Heart right ventricle (tissue), 16 donors: Measurements from ENCODE around the gene ASXL3. TPM values are rescaled to one million over a fixed set of nuclear protein-coding genes. Genes with fewer than 3 reads are reported as not detected.

ENCODE experiments used
- ATAC-seq, 8 donors: fragments of 200-7000 bp; cut with Tn5 transposase; one replicate each; pipeline ENCODE4 v1.9.1; 2020; ENCODE audit warnings: mild to moderate bottlenecking in 8 of 8, moderate library complexity in 8 of 8, moderate number of reproducible peaks in 1 of 8
- DNase-seq, 2 donors: peaks; one replicate each; pipeline ENCODE4 v3.0.0-alpha.2; 2020
- H3K27ac ChIP-seq, 10 donors: fragments of 200-600 bp; sonication (generic) in 2 of 10; one replicate each; pipeline versions ENCODE4 v1.5.0 to v1.8.0; 2020 to 2022; ENCODE audit warnings: mild to moderate bottlenecking in 3 of 10
- H3K27me3 ChIP-seq, 7 donors: fragments of 200-600 bp; one replicate each; pipeline ENCODE4 v1.8.0; 2021 to 2022; ENCODE audit warnings: mild to moderate bottlenecking in 2 of 7
- H3K36me3 ChIP-seq, 9 donors: fragments of 200-600 bp; sonication (generic) in 1 of 9; one replicate each; pipeline versions ENCODE4 v1.5.0 to v1.8.0; 2020 to 2022; ENCODE audit warnings: mild to moderate bottlenecking in 2 of 9
- H3K4me1 ChIP-seq, 9 donors: fragments of 200-600 bp; sonication (generic) in 1 of 9; one replicate each; pipeline versions ENCODE4 v1.5.0 to v1.8.0; 2020 to 2022; ENCODE audit warnings: mild to moderate bottlenecking in 4 of 9
- H3K4me3 ChIP-seq, 10 donors: fragments of 200-600 bp; sonication (generic) in 2 of 10; one replicate each; pipeline versions ENCODE4 v1.5.0 to v1.8.0; 2020 to 2022; ENCODE audit warnings: mild to moderate bottlenecking in 7 of 10, moderate library complexity in 2 of 10
- H3K9me3 ChIP-seq, 11 donors: fragments of 200-600 bp in 10 of 11; sonication (generic) in 2 of 11; one replicate each; pipeline versions ENCODE4 v1.5.0 to v1.8.0; 2013 to 2022; ENCODE audit warnings: mild to moderate bottlenecking in 2 of 11, control low read depth in 1 of 11, moderate library complexity in 1 of 11
- CTCF ChIP-seq, 9 donors: fragments of 200-600 bp; sonication (generic) in 2 of 9; IDR thresholded peaks; one replicate each; pipeline versions ENCODE4 v1.5.0 to v1.8.0; 2021 to 2022; ENCODE audit warnings: antibody characterized with exemption in 9 of 9, mild to moderate bottlenecking in 5 of 9, moderate library complexity in 1 of 9
- WGBS, 2 donors: extraction: QIAGEN DNeasy Blood & Tissue Kit; methylation state at CpG; one replicate each; pipeline ENCODE4 v1.1.7; 2013; ENCODE audit warnings: inconsistent platforms in 1 of 2; 5-methylcytosine and 5-hydroxymethylcytosine counted together
- intact Hi-C, 10 donors: fragments of 100-400 bp; cut with DNase I; formaldehyde crosslinking; loops; one replicate each; pipeline versions ENCODE4 v1.11.1 to v1.14.2; 2022
- polyA plus RNA-seq, 2 donors: library from polyadenylated mRNA; stranded (reverse); fragments of 200-250 nt; gene quantifications; one replicate each; pipeline ENCODE4 v1.2.3, GENCODE V29; 2013
- total RNA-seq, 10 donors: library from RNA; stranded (reverse); fragmentation: NEBNext Ultra II Directional in 3 of 10; extraction: Animal tissue kit (Norgen Biotek cat#: 25700) in 3 of 10; gene quantifications; one replicate each; pipeline versions ENCODE4 v1.2.1 to v1.2.4, GENCODE V29; 2021 to 2023
- donor health status: Arrhythmogenic right ventricular cardiomyopathy.
- donor health status: ischemic (EF 13 %, LVEDD 7.1; RV severe dilation, severe dysfunction).
- donor health status: healthy with polysubstance abuse.
- donor health status: DM: no; HTN: yes; CAD: no.
- donor health status: DM: no; HTN: no; CAD: no.
- donor health status: ischemic (EF 25% LVEDD 6.9; RV normal size, moderate dysfunction).
- donor health status: ischemic (EF 25% LVEDD 5.7; RV mildly dilated, moderate dysfunction).
- donor health status: healthy.
- donor health status: DM: yes; HTN: yes; CAD: no.
- donor health status: Ischemic cardiomyopathy.
- donor health status: ischemic (EF 35%, LVEDD 5.7; RV mildly dilated, moderate dysfunction).
- donor health status: nonischemic (EF 11% LVEDD 7.7; RV severe dilation, severe dysfunction).
- donor health status: DM: yes; HTN: yes; CAD: no.
- donor health status: PGD.
- donor health status: ischemic (EF 29% LVEDD 5.4; RV normal size, mild dysfunction).
- donor health status: nonischemic (EF 23%, LVEDD 6.1; RV moderate dilation, normal function).

ASXL3 gene
- total and polyA plus RNA-seq, 12 donors = 0.12 to 8.1 (median 4.3) TPM

- intact Hi-C loops = no loop called here
- Histone ChIP-seq H3K4me1 (peaks cover 0 to 7% (median 0%) of the 10 kb centered on the region in 9 donors), H3K36me3 (no peaks in the 10 kb centered on the region), H3K27ac (no peak overlapping the region), H3K27me3 (no peaks in the 10 kb centered on the region), H3K4me3 (no peak overlapping the region), H3K9me3 (no peaks in the 10 kb centered on the region)
- DNase-seq = no peak
- TF ChIP-seq CTCF (IDR thresholded peaks at IDR 0.05) = no peak
- WGBS, 2 donors = 61 to 75% methylated on average over 2 of the region's 2 CpGs
- ATAC-seq = no peak
These were observed 25.4 kb downstream of the ASXL3 start for GRCh38 chr18:33603454-33603853.

GRCh38 chr18:33605250-33605649, 27.2 kb downstream of the ASXL3 start:
- ATAC-seq (no peak), DNase-seq (no peak)
- Histone ChIP-seq H3K36me3 (no peaks in the 10 kb centered on the region), H3K9me3 (no peaks in the 10 kb centered on the region), H3K4me1 (peaks cover 0 to 7% (median 0%) of the 10 kb centered on the region in 9 donors), H3K27me3 (no peaks in the 10 kb centered on the region), H3K27ac (no peak overlapping the region), H3K4me3 (no peak overlapping the region)
- intact Hi-C loops = no loop called here
- no peak for TF ChIP-seq CTCF (IDR thresholded peaks at IDR 0.05)

GRCh38 chr18:33606621-33607020, 28.6 kb downstream of the ASXL3 start:
- no peaks in the 10 kb centered on the region for H3K36me3 ChIP-seq
- intact Hi-C loops = no loop called here
- TF ChIP-seq CTCF (IDR thresholded peaks at IDR 0.05) = no peak
- peaks cover 0 to 7% (median 0%) of the 10 kb centered on the region in 9 donors for H3K4me1 ChIP-seq
- no peaks in the 10 kb centered on the region for H3K27me3 ChIP-seq
- ATAC-seq = no peak
- H3K4me3 ChIP-seq = no peak overlapping the region
- no peaks in the 10 kb centered on the region for H3K9me3 ChIP-seq
- H3K27ac ChIP-seq = no peak overlapping the region
- no peak for DNase-seq

GRCh38 chr18:33611525-33612135, 33.6 kb downstream of the ASXL3 start:
- no peaks in the 10 kb centered on the region for H3K4me1 ChIP-seq
- intact Hi-C loops = no loop called here
- H3K27me3 ChIP-seq = no peaks in the 10 kb centered on the region
- DNase-seq = no peak
- peaks cover 0 to 5% (median 0%) of the 10 kb centered on the region in 11 donors for H3K9me3 ChIP-seq
- WGBS, 2 donors = 57 to 69% methylated on average over 3 of the region's 3 CpGs
- no peak for TF ChIP-seq CTCF (IDR thresholded peaks at IDR 0.05)
- H3K27ac ChIP-seq = no peak overlapping the region
- H3K36me3 ChIP-seq = no peaks in the 10 kb centered on the region
- no peak for ATAC-seq
- H3K4me3 ChIP-seq = no peak overlapping the region
